ENCODE measurements around the gene EXOSC2.

Gene EXOSC2

DNA sequence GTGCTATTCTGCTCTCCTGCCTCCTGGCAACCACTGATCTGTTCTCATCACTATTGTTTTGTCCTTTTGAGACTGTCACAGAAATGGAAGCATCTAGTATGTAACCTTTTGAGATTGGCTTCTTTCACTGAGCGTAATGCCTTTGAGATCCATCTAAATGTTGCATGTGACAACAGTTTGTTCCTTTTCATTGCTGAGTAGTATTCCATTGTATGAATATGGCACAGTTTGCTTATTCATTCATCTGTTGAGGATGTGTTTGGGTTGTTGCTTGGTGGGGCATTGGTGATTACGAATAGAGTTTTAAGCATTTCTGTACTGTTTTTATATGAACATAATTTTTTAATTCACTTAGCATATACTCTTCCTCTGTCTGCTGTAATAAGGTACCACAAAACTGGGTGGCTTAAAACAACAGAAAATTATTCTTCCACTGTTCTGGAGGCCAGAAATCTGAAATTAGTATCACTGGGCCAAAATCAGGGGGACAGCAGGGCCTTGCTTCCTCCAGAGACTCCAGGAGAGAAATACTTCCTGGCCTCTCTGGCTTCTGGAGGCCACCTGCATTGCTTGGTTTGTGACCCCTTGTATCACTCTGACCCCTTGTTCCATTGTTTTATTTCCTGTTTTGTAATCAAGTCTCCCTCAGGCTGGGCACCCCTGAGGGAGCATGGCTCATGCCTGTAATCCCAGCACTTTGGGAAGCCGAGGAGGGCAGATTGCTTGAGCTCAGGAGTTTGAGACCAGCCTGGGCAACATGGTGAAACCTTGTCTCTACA lies 53.0 kb downstream of the EXOSC2 start:
- no peak overlapping the region for H3K4me3 ChIP-seq (ENCODE audit: low read depth, low read length)
- TF ChIP-seq, protein P1, sequence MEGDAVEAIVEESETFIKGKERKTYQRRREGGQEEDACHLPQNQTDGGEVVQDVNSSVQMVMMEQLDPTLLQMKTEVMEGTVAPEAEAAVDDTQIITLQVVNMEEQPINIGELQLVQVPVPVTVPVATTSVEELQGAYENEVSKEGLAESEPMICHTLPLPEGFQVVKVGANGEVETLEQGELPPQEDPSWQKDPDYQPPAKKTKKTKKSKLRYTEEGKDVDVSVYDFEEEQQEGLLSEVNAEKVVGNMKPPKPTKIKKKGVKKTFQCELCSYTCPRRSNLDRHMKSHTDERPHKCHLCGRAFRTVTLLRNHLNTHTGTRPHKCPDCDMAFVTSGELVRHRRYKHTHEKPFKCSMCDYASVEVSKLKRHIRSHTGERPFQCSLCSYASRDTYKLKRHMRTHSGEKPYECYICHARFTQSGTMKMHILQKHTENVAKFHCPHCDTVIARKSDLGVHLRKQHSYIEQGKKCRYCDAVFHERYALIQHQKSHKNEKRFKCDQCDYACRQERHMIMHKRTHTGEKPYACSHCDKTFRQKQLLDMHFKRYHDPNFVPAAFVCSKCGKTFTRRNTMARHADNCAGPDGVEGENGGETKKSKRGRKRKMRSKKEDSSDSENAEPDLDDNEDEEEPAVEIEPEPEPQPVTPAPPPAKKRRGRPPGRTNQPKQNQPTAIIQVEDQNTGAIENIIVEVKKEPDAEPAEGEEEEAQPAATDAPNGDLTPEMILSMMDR (IDR thresholded peaks at IDR 0.05; ENCODE audit: low read depth, low read length) = no peak
- DNase-seq (ENCODE audit: low read depth, low spot score) = no peak
- in situ Hi-C loops (cut with HindIII; ENCODE audit: low sequenced_read_pairs) = no loop called here

DNA sequence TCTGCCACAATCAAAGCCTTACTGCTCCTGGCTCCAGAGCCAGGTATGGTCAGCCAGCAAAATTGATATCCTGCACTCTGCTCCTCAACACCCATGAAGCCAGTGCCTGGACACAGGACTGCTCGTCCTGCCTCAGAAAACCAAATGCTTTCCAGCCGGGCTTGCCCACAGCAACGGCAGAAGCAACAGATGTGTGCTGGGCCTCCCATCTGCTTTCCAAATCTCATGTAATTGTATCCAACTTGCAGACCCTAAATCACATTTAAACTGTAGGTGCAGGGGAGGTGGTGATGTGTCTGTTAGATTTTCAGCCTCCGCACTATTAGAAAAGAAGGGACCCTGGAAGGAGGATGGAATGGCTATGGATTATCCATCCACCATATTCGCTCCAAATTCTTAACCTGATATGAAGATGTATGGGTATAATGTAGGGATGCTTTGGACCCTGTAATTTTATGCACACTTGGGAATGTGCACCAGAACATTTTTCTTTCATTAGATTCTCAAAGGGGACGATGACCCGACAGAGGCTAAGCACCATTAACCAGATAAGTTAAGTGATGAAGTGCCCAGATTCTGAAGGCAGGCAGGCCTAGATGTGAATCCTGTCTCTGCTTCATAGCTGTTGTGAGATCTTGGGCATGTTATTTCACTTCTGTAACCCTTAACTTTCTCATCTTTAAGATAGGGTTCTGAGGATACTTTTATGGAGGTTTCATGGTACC lies 58.2 kb downstream of the EXOSC2 start:
- in situ Hi-C loops (cut with HindIII; ENCODE audit: low sequenced_read_pairs) = no loop called here
- H3K4me3 ChIP-seq (ENCODE audit: low read depth, low read length) = no peak overlapping the region
- TF ChIP-seq, protein P1 (IDR thresholded peaks at IDR 0.05; ENCODE audit: low read depth, low read length) = no peak
- DNase-seq (ENCODE audit: low read depth, low spot score) = no peak

Measured in astrocyte of the spinal cord (primary cell).